Right lobe of liver (tissue), 6 donors: Measurements from ENCODE around the gene ANO4. TPM values are rescaled to one million over a fixed set of nuclear protein-coding genes. Genes with fewer than 3 reads are reported as not detected.

ENCODE experiments used
- ATAC-seq, 4 donors: fragments of 200-7000 bp; cut with Tn5 transposase; one replicate each; pipeline ENCODE4 v1.9.1; 2020; ENCODE audit warnings: mild to moderate bottlenecking in 4 of 4, moderate library complexity in 4 of 4
- DNase-seq, 3 donors: peaks; one replicate each; pipeline ENCODE4 v3.0.0-alpha.2; 2020
- H3K27ac ChIP-seq, 3 donors: fragments of 200-600 bp; one replicate each; pipeline ENCODE4 v1.8.0; 2022
- H3K27me3 ChIP-seq, 2 donors: fragments of 200-600 bp; one replicate each; pipeline ENCODE4 v1.8.0; 2022
- H3K36me3 ChIP-seq, 4 donors: fragments of 200-600 bp; sonication (generic) in 1 of 4; one replicate each; pipeline versions ENCODE4 v1.5.1 to v1.8.0; 2017 to 2022; ENCODE audit warnings: control low read depth in 1 of 4
- H3K4me1 ChIP-seq, 4 donors: fragments of 200-600 bp; sonication (generic) in 1 of 4; one replicate each; pipeline versions ENCODE4 v1.5.1 to v1.8.0; 2017 to 2022; ENCODE audit warnings: control low read depth in 1 of 4
- H3K4me3 ChIP-seq, 3 donors: fragments of 200-600 bp; one replicate each; pipeline ENCODE4 v1.8.0; 2022
- H3K9me3 ChIP-seq, 4 donors: fragments of 200-600 bp; sonication (generic) in 1 of 4; one replicate each; pipeline versions ENCODE4 v1.5.1 to v1.8.0; 2017 to 2022; ENCODE audit warnings: control low read depth in 1 of 4
- CTCF ChIP-seq, 4 donors: fragments of 200-600 bp in 3 of 4; fragments of 450-650 bp in 1 of 4; IDR thresholded peaks; one replicate each; pipeline versions ENCODE4 v1.5.1 to v1.8.0; 2016 to 2022; ENCODE audit warnings: antibody characterized with exemption in 4 of 4, mild to moderate bottlenecking in 2 of 4
- POLR2A ChIP-seq: fragments of 450-650 bp; IDR thresholded peaks from one replicate; pipeline ENCODE4 v1.6.1; 2017; ENCODE audit warnings: antibody characterized with exemption, mild to moderate bottlenecking
- WGBS: methylation state at CpG from one replicate; pipeline ENCODE4 v1.1.6; 2018; ENCODE audit warnings: low coverage, low lambda C conversion rate; ENCODE audit not compliant: insufficient coverage; ENCODE audit errors: missing lambda C conversion rate; 5-methylcytosine and 5-hydroxymethylcytosine counted together
- intact Hi-C, 2 donors: fragments of 100-400 bp; cut with DNase I; formaldehyde crosslinking; loops; one replicate each; pipeline versions ENCODE4 v1.11.2 to v1.14.1; 2022
- long read RNA-seq: library from polyadenylated mRNA; unstranded; transcript quantifications from one replicate; pipeline ENCODE4 v2.0.0, GENCODE V29; 2019
- total RNA-seq, 6 experiments: library from RNA; depleted of rRNA in 2 of 6; stranded (reverse); fragments of >200 nt in 2 of 6; fragmentation: NEBNext Ultra II Directional in 3 of 6; extraction: Animal tissue kit (Norgen Biotek cat#: 25700) in 3 of 6; gene quantifications; one replicate each; pipeline versions ENCODE4 v1.1.0 to v1.2.4, GENCODE V29; 2016 to 2023
- donor health status: DM: no; HTN: yes; CAD: no.
- donor health status: DM: no; HTN: no; CAD: no.
- donor health status: DM: no; HTN: no; CAD: no.
- donor health status: DM: no; HTN: yes; CAD: no.
- donor health status: DM: no; HTN: yes; CAD: no.

ANO4 gene
- total RNA-seq, result under 1 TPM in 1 of 6 experiments, not detected in 5; 0.13 TPM
- long read RNA-seq, result 0 reads

GRCh38 chr12:100794441-100795173 is at the start of gene ANO4:
Gene ANO4, plus strand, starts transcription at chr12:100794776. Its CDS starts 107,010 bp downstream, at chr12:100901786.
- intact Hi-C loops, result no loop called here
- ATAC-seq, result no peak
- no peaks in the 10 kb centered on the region for H3K4me1 ChIP-seq
- DNase-seq, result no peak
- WGBS, result 11% methylated on average over 16 of the region's 18 CpGs
- H3K4me3 ChIP-seq, result no peak within 1 kb of the TSS
- H3K27ac ChIP-seq, result no peak within 1 kb of the TSS
- TF ChIP-seq CTCF (IDR thresholded peaks at IDR 0.05), result no peak
- H3K27me3 ChIP-seq, result no peaks in the 10 kb centered on the region
- H3K9me3 ChIP-seq, result no peaks in the 10 kb centered on the region
- no peaks in the 10 kb centered on the region for H3K36me3 ChIP-seq

- Histone ChIP-seq H3K27ac (no peak overlapping the region), H3K36me3 (no peaks in the 10 kb centered on the region), H3K4me1 (no peaks in the 10 kb centered on the region), H3K9me3 (no peaks in the 10 kb centered on the region), H3K4me3 (no peak overlapping the region), H3K27me3 (no peaks in the 10 kb centered on the region)
- DNase-seq (no peak), ATAC-seq (no peak)
- 47% methylated on average over 3 of the region's 3 CpGs for whole genome bisulfite sequencing
- TF ChIP-seq POLR2A (no peak), CTCF (IDR thresholded peaks at IDR 0.05) (no peak)
- intact Hi-C loops, result no loop called here
Observed at GRCh38 chr12:100745378-100746071, 49.1 kb upstream of the ANO4 start.

GRCh38 chr12:100752841-100753240 is 41.7 kb upstream of the ANO4 start:
- Histone ChIP-seq H3K4me1 (no peaks in the 10 kb centered on the region), H3K4me3 (no peak overlapping the region), H3K27ac (no peak overlapping the region), H3K27me3 (no peaks in the 10 kb centered on the region), H3K36me3 (no peaks in the 10 kb centered on the region), H3K9me3 (no peaks in the 10 kb centered on the region)
- no peak for DNase-seq
- TF ChIP-seq CTCF (IDR thresholded peaks at IDR 0.05), result no peak
- TF ChIP-seq POLR2A, result no peak
- no peak for ATAC-seq
- intact Hi-C loops, result no loop called here
- 27% methylated on average over 1 of the region's 2 CpGs for WGBS

- intact Hi-C loops, result no loop called here
- Histone ChIP-seq H3K9me3 (no peaks in the 10 kb centered on the region), H3K4me3 (no peak overlapping the region), H3K27ac (no peak overlapping the region), H3K4me1 (no peaks in the 10 kb centered on the region), H3K36me3 (no peaks in the 10 kb centered on the region), H3K27me3 (no peaks in the 10 kb centered on the region)
- no peak for TF ChIP-seq POLR2A
- TF ChIP-seq CTCF (IDR thresholded peaks at IDR 0.05), result no peak
- ATAC-seq, result no peak
- 65% methylated on average over 2 of the region's 2 CpGs for WGBS
- no peak for DNase-seq
Observed at GRCh38 chr12:100753837-100754236, 40.7 kb upstream of the ANO4 start.
